Naive thymus-derived CD8-positive, alpha-beta T cell (primary cell): ENCODE results near the gene SIX3. TPM values are rescaled to one million over a fixed set of nuclear protein-coding genes. Genes with fewer than 3 reads are reported as not detected.

Experiments used
- ATAC-seq, 2 donors: fragments of 150-1000 bp; cut with Tn5 transposase in 1 of 2; sonication (Bioruptor Pico), chemical (Tn5 transposase) in 1 of 2; 1 replicate in 1 of 2; 2 replicates in 1 of 2; pipeline ENCODE4 v1.10.0; 2021; ENCODE audit warnings: mild to moderate bottlenecking in 2 of 2, moderate library complexity in 2 of 2
- POLR2A ChIA-PET: fragments of 350-600 bp; sonication (Branson Sonifier 250); formaldehyde crosslinking; loops from one replicate; lab custom pipeline; 2021; ENCODE audit warnings: antibody characterized with exemption; lab: Charles Lee
- DNase-seq, 10 donors: peaks; one replicate each; pipeline versions ENCODE4 v3.0.0 to v3.0.0-alpha.2; 2020 to 2022
- H3K27ac Mint-ChIP-seq, 10 donors: one replicate each; pipeline ENCODE4 v1.8.0; 2020 to 2022; ENCODE audit warnings: mild to moderate bottlenecking in 10 of 10, mixed read lengths in 10 of 10, moderate library complexity in 4 of 10, inconsistent platforms in 1 of 10
- H3K27me3 Mint-ChIP-seq, 5 donors: one replicate each; pipeline ENCODE4 v1.8.0; 2021 to 2022; ENCODE audit warnings: mixed read lengths in 5 of 5
- H3K36me3 Mint-ChIP-seq, 3 donors: one replicate each; pipeline ENCODE4 v1.8.0; 2020 to 2022; ENCODE audit warnings: mixed read lengths in 3 of 3, mild to moderate bottlenecking in 2 of 3, inconsistent platforms in 1 of 3
- H3K4me1 Mint-ChIP-seq, 4 donors: one replicate each; pipeline ENCODE4 v1.8.0; 2021 to 2022; ENCODE audit warnings: mixed read lengths in 4 of 4
- H3K4me3 Mint-ChIP-seq, 10 donors: one replicate each; pipeline ENCODE4 v1.8.0; 2020 to 2022; ENCODE audit warnings: mild to moderate bottlenecking in 10 of 10, mixed read lengths in 10 of 10, moderate library complexity in 6 of 10, inconsistent platforms in 1 of 10
- H3K9me3 Mint-ChIP-seq, 9 donors: one replicate each; pipeline ENCODE4 v1.8.0; 2020 to 2022; ENCODE audit warnings: mixed read lengths in 9 of 9, mild to moderate bottlenecking in 3 of 9, inconsistent platforms in 1 of 9, moderate library complexity in 1 of 9
- polyA plus RNA-seq, 3 donors: library from polyadenylated mRNA; unstranded; fragments of 300-500 nt; fragmentation: Illumina TruSeq; gene quantifications; one replicate each; pipeline ENCODE4 v1.2.3, GENCODE V29; 2021
- total RNA-seq, 8 experiments: library from RNA in 2 of 8; stranded (reverse) in 2 of 8; gene quantifications; one replicate each; pipeline ENCODE4 v1.2.3 and lab custom pipeline; 2021 to 2026

SIX3 gene
- total and polyA plus RNA-seq, 5 experiments from 2014 or later, result not detected

DNA sequence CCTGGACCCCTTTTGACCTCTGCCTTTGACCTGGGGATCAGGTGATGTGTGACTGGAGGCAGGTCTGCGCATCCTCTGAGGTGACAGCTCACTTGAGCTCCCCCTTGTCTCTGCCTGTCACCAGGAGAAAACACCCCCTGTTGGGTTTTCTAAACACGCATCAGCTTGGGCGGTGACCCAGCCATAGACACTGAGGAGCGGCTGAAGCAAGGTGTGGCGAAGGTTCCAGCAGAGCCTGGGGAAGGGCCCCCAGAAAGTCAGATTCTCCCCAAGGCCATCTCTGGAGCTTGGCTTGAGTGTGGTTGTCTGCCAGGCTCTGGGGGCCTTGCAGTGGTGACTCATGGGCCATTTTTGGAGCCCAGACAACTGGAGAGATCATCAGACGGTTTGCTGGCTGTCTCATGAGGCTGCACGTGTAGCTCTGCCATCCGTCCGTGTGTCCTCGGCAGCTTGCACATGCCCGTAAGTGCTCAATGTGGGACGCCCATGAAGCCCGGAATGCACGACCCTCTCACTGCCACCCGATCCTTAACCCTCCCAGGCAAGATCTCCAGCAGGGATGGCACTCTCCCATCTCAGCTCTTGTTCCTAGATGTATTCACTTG is 29.4 kb downstream of the SIX3 start:
- DNase-seq (no peak), ATAC-seq (no peak)
- Mint-ChIP-seq H3K9me3 (no peaks in the 10 kb centered on the region), H3K4me1 (peaks cover 0 to 8% (median 3%) of the 10 kb centered on the region in 4 donors), H3K4me3 (no peak overlapping the region), H3K27me3 (peaks cover 0 to 31% (median 22%) of the 10 kb centered on the region in 5 donors), H3K36me3 (peaks cover 0 to 2% (median 0%) of the 10 kb centered on the region in 3 donors), H3K27ac (no peak overlapping the region)
- POLR2A ChIA-PET, result no interaction called here

DNA sequence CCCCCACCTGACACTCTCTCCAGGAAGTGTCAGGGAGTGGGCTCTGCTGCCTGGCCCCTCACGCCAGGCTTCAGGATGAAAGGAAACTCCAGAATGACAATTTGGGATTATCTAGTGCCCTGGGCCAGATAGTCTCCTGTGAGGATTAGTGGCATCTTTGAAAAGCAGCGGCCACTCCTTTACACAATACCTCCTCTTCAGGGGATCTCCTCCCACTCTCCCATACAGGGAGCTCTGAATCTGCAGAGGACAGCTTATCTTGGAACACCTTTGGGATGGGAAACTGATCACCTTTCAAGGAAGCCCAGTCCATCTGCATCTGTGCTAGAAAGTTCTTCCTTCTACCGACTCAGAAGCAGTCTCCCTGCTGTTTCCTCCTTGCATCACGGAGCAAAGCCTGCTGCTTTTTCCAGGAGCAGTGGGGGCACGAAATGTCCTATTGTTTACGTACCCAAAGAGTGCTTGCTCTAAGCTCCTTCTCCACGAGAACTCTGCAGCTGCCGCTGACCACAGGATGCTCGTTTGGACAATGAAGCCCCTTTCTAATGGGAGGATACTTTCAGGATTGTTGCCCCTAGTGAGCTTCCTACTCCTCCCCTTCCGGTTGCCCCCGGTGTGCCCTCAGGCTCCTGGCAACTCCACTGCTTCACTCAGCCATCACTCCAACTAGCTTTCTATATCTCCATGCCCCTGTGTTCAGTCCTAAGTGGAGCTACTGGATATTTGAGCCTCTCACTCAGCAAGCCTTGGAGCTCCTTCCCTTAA is 31.5 kb downstream of the SIX3 start:
- Mint-ChIP-seq H3K4me1 (peaks cover 0 to 8% (median 4%) of the 10 kb centered on the region in 4 donors), H3K27me3 (peaks cover 0 to 35% (median 14%) of the 10 kb centered on the region in 5 donors), H3K9me3 (no peaks in the 10 kb centered on the region), H3K4me3 (peak overlapping the region in 9 of 10 donors; percentile 10 to 58 (median 31)), H3K27ac (peak overlapping the region in 1 of 10 donors; percentile 46), H3K36me3 (peaks cover 0 to 2% (median 0%) of the 10 kb centered on the region in 3 donors)
- DNase-seq (no peak), ATAC-seq (no peak)
- POLR2A ChIA-PET, result interaction anchor here (0.7 kb wide), 1 partner anchor 57 kb away, joined by 3 read pairs; no protein-coding TSS in a partner anchor

DNA sequence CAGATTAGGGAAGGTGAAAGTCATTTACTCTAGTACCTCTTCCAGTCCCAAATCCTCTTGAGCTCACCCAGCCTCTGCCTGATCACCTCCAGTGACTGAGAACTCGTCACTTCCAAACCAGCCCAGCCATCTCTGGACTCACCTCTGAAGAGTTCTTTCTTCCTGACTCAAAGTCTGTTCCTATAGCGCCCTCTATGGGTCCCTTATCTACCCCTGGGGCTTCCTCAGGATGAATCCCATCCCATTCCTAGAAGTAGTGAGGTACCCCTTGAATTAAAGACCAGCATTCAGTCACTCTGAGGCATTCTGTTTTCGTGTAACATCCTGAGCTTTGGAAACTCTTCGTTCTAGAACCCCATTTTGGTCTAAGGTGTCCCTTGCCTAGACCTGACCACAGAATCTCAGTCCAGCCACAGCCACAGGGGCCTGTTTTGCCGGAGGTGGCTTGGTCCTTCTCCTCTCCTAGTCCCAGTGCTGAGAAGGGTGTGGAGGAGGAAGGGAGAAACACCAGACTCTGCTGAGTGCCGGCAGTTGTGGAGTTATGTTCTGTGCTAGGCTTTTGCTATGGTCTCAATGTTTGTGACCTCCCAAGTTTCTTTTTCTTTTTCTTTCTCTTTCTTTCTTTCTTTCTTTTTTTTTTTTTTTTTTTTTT is 32.7 kb downstream of the SIX3 start:
- Mint-ChIP-seq H3K27ac (no peak overlapping the region), H3K9me3 (no peaks in the 10 kb centered on the region), H3K27me3 (peaks cover 2 to 35% (median 17%) of the 10 kb centered on the region in 5 donors), H3K4me1 (peaks cover 0 to 8% (median 4%) of the 10 kb centered on the region in 4 donors), H3K4me3 (no peak overlapping the region), H3K36me3 (peaks cover 0 to 2% (median 0%) of the 10 kb centered on the region in 3 donors)
- POLR2A ChIA-PET, result no interaction called here
- no peak for ATAC-seq
- no peak for DNase-seq

DNA sequence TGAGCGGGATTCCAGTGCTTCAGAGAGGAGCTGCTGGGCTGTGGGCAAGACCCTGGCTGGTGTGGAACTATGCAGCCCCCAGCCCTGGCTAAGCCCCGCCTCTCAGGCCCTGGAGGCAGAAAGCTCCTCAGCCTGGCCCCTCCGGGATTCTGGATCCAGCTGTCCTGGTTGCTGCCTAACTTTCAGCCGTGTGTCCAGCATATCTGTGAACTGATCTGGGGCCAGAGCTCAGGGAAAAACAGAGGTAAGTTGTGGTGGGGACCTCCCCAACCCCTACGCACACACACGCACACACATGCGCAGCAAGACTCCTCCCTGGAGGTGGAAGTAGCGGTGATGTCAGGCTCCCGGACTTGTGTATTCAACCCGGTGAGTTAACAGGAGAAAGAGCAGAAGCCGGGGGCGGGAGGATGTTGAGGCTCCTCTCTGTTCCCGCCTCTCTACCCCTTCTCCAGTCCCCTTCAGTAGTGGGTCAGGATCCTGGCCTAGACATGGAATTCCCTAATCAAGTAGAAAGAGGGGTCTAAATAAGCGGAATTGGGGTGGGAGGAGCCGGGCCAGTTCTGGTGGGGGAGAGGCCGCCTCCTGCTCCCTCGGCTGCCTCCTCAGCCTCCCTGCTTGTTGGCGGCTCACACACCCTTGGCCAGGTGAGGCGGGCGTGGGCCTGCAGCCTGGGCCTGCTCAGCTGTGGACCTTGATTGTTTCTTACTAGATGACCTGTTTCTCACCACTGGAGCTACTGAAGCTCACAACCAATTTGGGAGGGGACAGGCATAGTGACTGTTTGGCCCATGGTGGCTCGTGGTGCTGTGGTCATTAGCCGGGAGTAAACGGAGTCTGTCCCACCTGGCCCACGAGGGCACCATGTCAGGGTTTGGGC is 34.3 kb downstream of the SIX3 start:
- ATAC-seq (peak in 1 of 2 donors; percentile 41), DNase-seq (no peak)
- H3K36me3 Mint-ChIP-seq, result peaks cover 0 to 2% (median 0%) of the 10 kb centered on the region in 3 donors
- peaks cover 2 to 25% (median 12%) of the 10 kb centered on the region in 5 donors for H3K27me3 Mint-ChIP-seq
- H3K4me3 Mint-ChIP-seq, result peak overlapping the region in 6 of 10 donors; percentile 18 to 75 (median 58)
- POLR2A ChIA-PET, result no interaction called here
- H3K27ac Mint-ChIP-seq, result peak overlapping the region in 1 of 10 donors; percentile 81
- peaks cover 0 to 8% (median 4%) of the 10 kb centered on the region in 4 donors for H3K4me1 Mint-ChIP-seq
- H3K9me3 Mint-ChIP-seq, result no peaks in the 10 kb centered on the region

DNA sequence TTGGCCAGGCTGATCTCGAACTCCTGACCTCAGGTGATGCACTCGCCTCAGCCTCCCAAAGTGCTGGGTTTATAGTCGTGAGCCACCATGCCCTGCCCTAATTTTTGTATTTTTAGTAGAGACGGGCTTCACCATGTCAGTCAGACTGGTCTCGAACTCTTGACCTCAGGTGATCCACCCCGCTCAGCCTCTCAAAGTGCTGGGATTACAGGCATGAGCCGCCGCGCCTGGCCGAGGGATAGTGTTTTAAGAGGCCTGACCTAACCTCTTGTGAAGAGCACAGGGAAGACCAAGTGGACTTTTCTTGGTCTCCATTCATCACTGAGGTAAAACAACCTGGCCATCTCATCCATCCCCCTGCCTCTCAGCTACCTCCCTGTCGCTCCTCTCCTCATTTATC is 38.1 kb downstream of the SIX3 start:
- Mint-ChIP-seq H3K27ac (no peak overlapping the region), H3K4me3 (no peak overlapping the region), H3K27me3 (peaks cover 4 to 29% (median 26%) of the 10 kb centered on the region in 5 donors), H3K36me3 (no peaks in the 10 kb centered on the region), H3K4me1 (peaks cover 2 to 6% (median 3%) of the 10 kb centered on the region in 4 donors), H3K9me3 (no peaks in the 10 kb centered on the region)
- ATAC-seq (no peak), DNase-seq (no peak)
- POLR2A ChIA-PET, result no interaction called here

DNA sequence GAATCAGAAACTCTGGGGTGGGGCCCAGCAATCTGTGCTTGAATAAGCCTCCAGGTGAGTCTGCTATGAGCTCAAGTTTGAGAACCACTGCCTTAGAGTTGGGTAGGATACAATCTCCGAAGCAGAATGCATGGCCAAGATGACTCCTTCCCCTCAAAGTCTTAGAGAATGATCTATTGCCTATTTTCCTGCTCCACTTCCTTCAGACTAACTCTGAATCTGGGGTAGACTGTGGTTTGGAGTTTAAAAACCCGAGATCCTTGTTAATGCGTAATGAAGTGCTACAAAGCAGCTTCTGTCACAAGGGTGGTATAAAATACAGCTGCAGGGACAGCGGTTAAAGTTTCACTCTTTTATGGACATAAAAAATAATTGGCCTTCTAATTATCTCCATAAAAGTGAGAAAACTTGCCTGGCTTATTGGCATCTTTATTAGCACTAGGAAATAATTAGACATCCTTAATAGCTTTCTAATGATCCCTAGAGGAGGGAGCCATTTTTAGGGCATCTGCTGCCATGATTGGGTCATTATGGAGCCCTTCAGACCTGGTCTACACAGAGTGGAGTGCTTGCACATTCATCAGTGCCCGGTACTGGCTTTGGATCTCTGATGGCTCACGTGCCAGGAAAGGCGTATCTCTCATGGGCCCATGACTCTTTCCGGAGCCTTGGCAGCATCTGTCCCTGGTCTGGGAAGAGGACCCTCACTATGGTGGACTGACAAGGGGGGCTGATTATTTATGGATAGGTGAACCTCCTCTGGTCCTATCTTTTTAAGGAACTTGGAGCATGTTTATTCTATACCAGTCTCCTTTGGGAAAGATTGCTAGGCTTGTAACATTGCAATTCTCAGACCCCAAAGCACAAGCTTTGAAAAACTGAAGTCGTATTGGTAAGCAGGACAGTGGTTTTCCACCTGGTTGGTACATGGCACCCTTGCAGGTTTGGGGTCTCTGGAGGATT is 39.5 kb downstream of the SIX3 start:
- Mint-ChIP-seq H3K4me3 (no peak overlapping the region), H3K36me3 (no peaks in the 10 kb centered on the region), H3K27ac (peak overlapping the region in 1 of 10 donors; percentile 29), H3K9me3 (no peaks in the 10 kb centered on the region), H3K4me1 (peaks cover 2 to 6% (median 3%) of the 10 kb centered on the region in 4 donors), H3K27me3 (peaks cover 4 to 32% (median 27%) of the 10 kb centered on the region in 5 donors)
- POLR2A ChIA-PET, result no interaction called here
- ATAC-seq (no peak), DNase-seq (no peak)

DNA sequence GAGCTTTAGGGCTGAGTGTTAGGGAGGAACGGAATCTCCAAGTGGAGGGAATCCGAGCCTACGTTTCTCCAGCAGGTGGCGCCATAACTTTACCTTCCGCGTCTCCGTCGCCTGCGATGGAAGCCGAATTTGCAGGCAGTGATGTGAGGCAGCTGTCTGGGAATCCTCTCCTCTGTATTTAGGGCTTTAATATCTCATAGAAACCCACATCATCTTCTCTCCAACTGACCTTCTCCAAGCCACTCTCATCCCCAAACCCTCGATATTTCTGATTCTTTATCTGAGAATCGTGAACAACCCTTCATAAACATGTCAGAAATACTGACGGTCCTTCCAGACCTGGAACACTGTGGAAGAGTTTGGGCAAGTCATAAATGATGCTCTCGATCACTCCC is 40.2 kb downstream of the SIX3 start:
- Mint-ChIP-seq H3K4me1 (peaks cover 2 to 6% (median 3%) of the 10 kb centered on the region in 4 donors), H3K36me3 (no peaks in the 10 kb centered on the region), H3K9me3 (no peaks in the 10 kb centered on the region), H3K27ac (peak overlapping the region in 1 of 10 donors; percentile 29), H3K27me3 (peaks cover 10 to 36% (median 30%) of the 10 kb centered on the region in 5 donors), H3K4me3 (no peak overlapping the region)
- POLR2A ChIA-PET, result no interaction called here
- DNase-seq, result peak; percentile 11 to 75 (median 57)
- ATAC-seq, result peak; percentile 32 to 68

DNA sequence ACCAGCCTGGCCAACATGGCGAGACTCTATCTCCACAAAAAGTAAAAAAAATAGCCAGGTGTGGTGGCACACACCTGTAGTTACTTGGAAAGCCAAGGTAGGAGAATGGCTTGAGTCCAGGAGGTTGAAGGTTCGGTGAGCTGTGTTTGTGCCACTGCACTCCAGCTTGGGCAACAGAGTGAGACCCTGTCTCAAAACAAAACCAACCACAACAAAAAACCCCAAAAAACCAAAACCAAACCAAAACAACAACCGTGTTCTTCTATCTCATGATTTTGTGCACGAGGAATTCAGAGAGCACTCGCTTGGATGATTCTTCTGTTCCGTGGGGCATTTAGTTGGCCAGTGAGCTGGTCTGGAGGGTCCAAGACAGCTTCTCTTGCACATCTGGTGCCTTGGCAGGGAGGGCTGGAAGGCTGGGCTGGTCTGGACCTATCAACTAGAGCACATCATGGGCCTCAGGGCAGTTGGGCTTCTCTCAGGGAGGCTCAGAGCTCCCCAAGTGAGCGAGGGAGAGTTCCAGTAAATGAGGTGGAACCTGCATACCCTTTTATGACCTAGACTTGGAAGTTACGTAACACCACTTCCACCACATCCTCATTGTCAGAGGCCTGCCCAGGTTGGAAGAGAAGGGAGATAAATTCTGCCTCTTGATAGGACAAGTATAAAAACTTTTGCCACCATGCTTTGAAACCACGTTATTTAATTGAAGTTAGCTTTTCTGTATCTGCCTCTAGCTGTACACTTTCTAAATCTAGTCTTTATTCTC is 42.5 kb downstream of the SIX3 start:
- Mint-ChIP-seq H3K27ac (no peak overlapping the region), H3K9me3 (peaks cover 0 to 17% (median 4%) of the 10 kb centered on the region in 9 donors), H3K36me3 (peaks cover 0 to 3% (median 0%) of the 10 kb centered on the region in 3 donors), H3K4me3 (no peak overlapping the region), H3K27me3 (peaks cover 14 to 35% (median 27%) of the 10 kb centered on the region in 5 donors), H3K4me1 (peaks cover 1 to 6% (median 3%) of the 10 kb centered on the region in 4 donors)
- ATAC-seq (no peak), DNase-seq (no peak)
- POLR2A ChIA-PET, result no interaction called here

DNA sequence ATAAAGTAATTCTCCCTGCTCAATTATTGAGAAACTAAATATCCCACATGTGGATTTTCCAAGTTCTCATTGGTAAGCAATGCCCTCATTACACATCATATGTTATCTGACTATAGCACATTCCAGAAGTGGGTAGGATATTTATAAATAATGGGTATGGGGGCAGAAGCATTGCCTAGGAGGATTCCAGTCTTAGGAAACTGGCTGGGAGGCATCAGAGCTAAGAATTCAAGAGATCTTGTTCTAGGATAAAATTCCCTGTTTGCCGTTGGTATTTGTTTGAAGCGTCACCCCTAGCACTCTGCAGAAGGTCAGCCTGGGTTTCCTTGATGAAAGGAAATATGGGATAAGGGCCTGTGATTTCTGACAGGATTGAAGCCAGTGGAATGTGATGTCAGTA is 47.7 kb downstream of the SIX3 start:
- Mint-ChIP-seq H3K4me1 (peaks cover 0 to 1% (median 0%) of the 10 kb centered on the region in 4 donors), H3K4me3 (no peak overlapping the region), H3K27ac (no peak overlapping the region), H3K27me3 (peaks cover 26 to 76% (median 33%) of the 10 kb centered on the region in 5 donors), H3K36me3 (peaks cover 0 to 15% (median 0%) of the 10 kb centered on the region in 3 donors), H3K9me3 (peaks cover 9 to 44% (median 15%) of the 10 kb centered on the region in 9 donors)
- POLR2A ChIA-PET, result no interaction called here
- no peak for DNase-seq
- no peak for ATAC-seq

DNA sequence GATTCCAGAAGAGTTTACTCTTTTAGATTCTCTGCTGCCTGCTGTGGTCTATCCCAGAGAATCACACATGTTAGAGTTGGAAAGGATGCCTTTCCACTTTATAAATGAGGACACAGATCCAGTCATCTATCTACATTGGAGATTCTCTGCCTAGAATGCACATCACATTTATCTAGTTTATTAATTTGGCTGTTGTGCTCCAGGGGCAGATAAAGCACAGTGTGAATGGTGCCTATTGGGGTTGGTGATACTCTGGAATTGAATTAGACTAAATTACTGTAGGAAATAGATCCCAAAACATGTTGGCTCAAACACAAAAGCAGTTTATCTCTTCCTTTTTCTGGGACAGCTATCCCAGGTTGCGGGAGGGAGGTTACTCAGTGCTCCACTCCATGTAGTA is 52.9 kb downstream of the SIX3 start:
- DNase-seq, result no peak
- no peak overlapping the region for H3K27ac Mint-ChIP-seq
- H3K4me3 Mint-ChIP-seq, result no peak overlapping the region
- POLR2A ChIA-PET, result no interaction called here
- peaks cover 40 to 96% (median 59%) of the 10 kb centered on the region in 5 donors for H3K27me3 Mint-ChIP-seq
- ATAC-seq, result no peak
- H3K4me1 Mint-ChIP-seq, result no peaks in the 10 kb centered on the region
- H3K36me3 Mint-ChIP-seq, result peaks cover 0 to 11% (median 0%) of the 10 kb centered on the region in 3 donors
- H3K9me3 Mint-ChIP-seq, result peaks cover 5 to 33% (median 14%) of the 10 kb centered on the region in 9 donors
